Chondrocyte (in vitro differentiated cells): ENCODE data around the gene NAB1. TPM values are rescaled to one million over a fixed set of nuclear protein-coding genes. Genes with fewer than 3 reads are reported as not detected.

Experiments used
- DNase-seq: peaks from one replicate; pipeline ENCODE4 v3.0.0; 2021; ENCODE audit warnings: mixed read lengths, low spot score
- H3K27ac Mint-ChIP-seq: one replicate; pipeline ENCODE4 v1.8.0; 2021; ENCODE audit warnings: mild to moderate bottlenecking, moderate library complexity, mixed read lengths; ENCODE audit not compliant: unreplicated experiment
- H3K27me3 Mint-ChIP-seq: 2 replicates; pipeline ENCODE4 v1.8.0; 2021; ENCODE audit warnings: low read depth, mixed read lengths
- H3K36me3 Mint-ChIP-seq: 2 replicates; pipeline ENCODE4 v1.8.0; 2021; ENCODE audit warnings: low read depth, mixed read lengths
- H3K4me1 Mint-ChIP-seq: 2 replicates; pipeline ENCODE4 v1.8.0; 2021; ENCODE audit warnings: low read depth, mild to moderate bottlenecking, mixed read lengths
- H3K4me3 Mint-ChIP-seq: one replicate; pipeline ENCODE4 v1.8.0; 2021; ENCODE audit warnings: mild to moderate bottlenecking, moderate library complexity, mixed read lengths; ENCODE audit not compliant: unreplicated experiment
- H3K9me3 Mint-ChIP-seq: 2 replicates; pipeline ENCODE4 v1.8.0; 2021; ENCODE audit warnings: low read depth, mixed read lengths
- CTCF ChIP-seq: fragments of 200-600 bp; sonication (generic); IDR thresholded peaks from 2 replicates; pipeline ENCODE4 v1.5.0; 2021; ENCODE audit warnings: antibody characterized with exemption, mild to moderate bottlenecking, moderate library complexity
- total RNA-seq: library from RNA; stranded (reverse); gene quantifications from 3 replicates; pipeline ENCODE4 v1.2.1, GENCODE V29; 2021

Gene NAB1
- total RNA-seq, 1 donor from 2014 or later, result 49.8 TPM

GRCh38 chr2:190618030-190618429 lies 30.9 kb upstream of the NAB1 start:
- H3K36me3 Mint-ChIP-seq, result no peaks in the 10 kb centered on the region
- DNase-seq, result no peak
- no peak overlapping the region for H3K27ac Mint-ChIP-seq
- no peak for TF ChIP-seq CTCF
- H3K9me3 Mint-ChIP-seq, result peaks cover 6% of the 10 kb centered on the region
- no peaks in the 10 kb centered on the region for H3K27me3 Mint-ChIP-seq
- H3K4me1 Mint-ChIP-seq, result no peaks in the 10 kb centered on the region
- H3K4me3 Mint-ChIP-seq, result no peak overlapping the region

DNA sequence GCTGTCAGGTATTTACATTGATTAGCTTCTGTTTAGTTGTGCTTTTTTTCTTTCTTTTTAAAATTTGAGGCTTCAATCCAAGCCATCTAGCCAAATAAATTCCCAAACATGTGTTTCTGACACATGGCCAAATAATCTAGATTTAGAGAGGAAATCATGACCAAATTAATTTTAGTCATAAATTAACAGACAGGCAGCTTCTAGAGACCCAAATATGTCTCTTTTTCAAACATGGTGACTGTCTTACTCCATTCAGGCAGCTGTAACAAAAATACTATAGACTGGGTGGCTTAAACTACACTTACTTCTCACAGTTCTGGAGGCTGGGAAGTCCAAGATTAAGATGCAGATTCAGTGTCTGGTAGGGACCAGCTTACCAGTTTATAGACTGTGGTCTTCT lies 23.2 kb upstream of the NAB1 start:
- no peak for DNase-seq
- H3K4me1 Mint-ChIP-seq, result peaks cover 25% of the 10 kb centered on the region
- no peak for TF ChIP-seq CTCF
- no peaks in the 10 kb centered on the region for H3K27me3 Mint-ChIP-seq
- H3K36me3 Mint-ChIP-seq, result no peaks in the 10 kb centered on the region
- H3K4me3 Mint-ChIP-seq, result no peak overlapping the region
- peaks cover 10% of the 10 kb centered on the region for H3K9me3 Mint-ChIP-seq
- H3K27ac Mint-ChIP-seq, result no peak overlapping the region

DNA sequence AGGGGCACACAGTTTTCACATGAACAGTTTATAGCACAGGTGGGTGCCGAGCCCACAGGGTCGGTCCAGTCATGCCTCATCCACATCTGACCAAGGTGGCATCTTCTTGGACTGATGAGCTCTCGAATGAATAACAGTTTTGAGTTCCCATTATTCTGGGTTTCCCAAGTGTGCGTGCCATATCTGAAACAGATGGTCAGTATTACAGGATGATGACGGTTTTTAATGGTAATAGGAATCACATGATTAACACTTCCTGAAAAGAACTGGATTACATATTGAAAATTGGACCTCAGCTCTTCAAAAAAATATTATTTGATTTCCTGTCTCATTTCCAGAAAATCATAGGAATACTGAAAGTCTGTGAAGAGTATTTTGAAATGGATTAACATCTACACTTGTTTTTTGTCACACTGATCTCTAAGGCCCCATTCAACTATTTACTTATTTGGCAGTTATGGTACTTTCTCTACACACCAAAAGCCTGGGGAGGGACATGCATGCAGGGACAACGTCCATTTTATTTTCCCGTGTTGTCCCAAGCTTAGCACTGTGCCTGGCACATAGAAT lies 22.2 kb upstream of the NAB1 start:
- Mint-ChIP-seq H3K4me1 (peaks cover 25% of the 10 kb centered on the region), H3K27ac (no peak overlapping the region), H3K4me3 (no peak overlapping the region), H3K36me3 (no peaks in the 10 kb centered on the region), H3K9me3 (peaks cover 10% of the 10 kb centered on the region), H3K27me3 (no peaks in the 10 kb centered on the region)
- DNase-seq, result no peak
- TF ChIP-seq CTCF, result no peak

GRCh38 chr2:190627448-190628412 lies 21.2 kb upstream of the NAB1 start:
- no peak for TF ChIP-seq CTCF
- Mint-ChIP-seq H3K9me3 (peaks cover 10% of the 10 kb centered on the region), H3K4me1 (peaks cover 25% of the 10 kb centered on the region), H3K4me3 (peak overlapping the region; percentile 65), H3K27me3 (no peaks in the 10 kb centered on the region), H3K36me3 (no peaks in the 10 kb centered on the region), H3K27ac (peak overlapping the region; percentile 39)
- no peak for DNase-seq

DNA sequence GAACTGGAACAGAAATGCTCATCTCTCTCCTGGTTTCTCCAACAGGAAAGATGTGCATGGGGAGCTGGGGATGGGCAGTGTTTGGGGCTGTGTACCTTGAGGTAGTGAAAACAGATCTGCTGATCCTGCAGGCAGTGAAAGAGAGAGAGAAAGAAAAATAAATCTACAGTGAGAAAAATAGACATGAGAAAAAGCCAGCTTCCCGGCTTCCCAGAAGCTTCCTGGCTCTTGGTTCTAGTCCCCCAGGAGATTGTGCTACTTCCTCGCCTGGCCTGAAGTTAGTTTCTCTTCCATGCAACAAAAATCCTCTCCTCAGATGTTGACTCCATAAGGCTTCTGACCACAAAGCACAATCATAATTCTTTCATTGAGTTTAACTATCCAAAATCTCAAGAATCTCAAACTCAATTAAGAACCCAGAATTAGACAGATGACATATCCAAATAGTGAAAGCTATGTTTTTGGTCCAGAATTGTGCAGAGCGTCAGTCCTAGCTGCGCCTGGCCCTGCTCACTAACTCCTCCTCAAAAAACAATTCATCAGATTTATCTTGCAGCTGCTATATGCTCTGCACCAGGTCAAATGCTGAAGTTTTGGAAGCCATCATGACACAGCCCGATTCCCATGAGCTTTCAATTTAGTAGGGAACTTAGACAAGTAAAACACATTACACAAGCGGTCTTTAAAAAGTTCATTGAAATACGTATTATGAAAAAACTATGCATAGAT lies 20.1 kb upstream of the NAB1 start:
- no peak for DNase-seq
- H3K36me3 Mint-ChIP-seq, result no peaks in the 10 kb centered on the region
- no peak for TF ChIP-seq CTCF
- H3K4me1 Mint-ChIP-seq, result peaks cover 25% of the 10 kb centered on the region
- H3K4me3 Mint-ChIP-seq, result no peak overlapping the region
- H3K27ac Mint-ChIP-seq, result no peak overlapping the region
- H3K27me3 Mint-ChIP-seq, result no peaks in the 10 kb centered on the region
- H3K9me3 Mint-ChIP-seq, result peaks cover 7% of the 10 kb centered on the region
